ENCODE measurements around the gene ZNF230.

Gene ZNF230

GRCh38 chr19:44002566-44003460 lies at the start of gene ZNF230:
ZNF230 (plus strand) TSS chr19:44002957; CDS start chr19:44007079, 4,122 bp downstream.
- DNase-seq, result peak; percentile 80

GRCh38 chr19:43956827-43957226 lies 45.9 kb upstream of the ZNF230 start:
- DNase-seq, result no peak

- no peak for DNase-seq
These were observed 44.9 kb upstream of the ZNF230 start for GRCh38 chr19:43957891-43958290.

GRCh38 chr19:43960411-43960810 lies 42.3 kb upstream of the ZNF230 start:
- no peak for DNase-seq

- DNase-seq, result no peak
These were observed 36.6 kb upstream of the ZNF230 start for GRCh38 chr19:43966079-43966694.

GRCh38 chr19:43976732-43977131 lies 26.0 kb upstream of the ZNF230 start:
- no peak for DNase-seq

GRCh38 chr19:43983544-43983911 lies 19.2 kb upstream of the ZNF230 start:
- no peak for DNase-seq

- DNase-seq, result peak; percentile 92
These were observed 18.7 kb upstream of the ZNF230 start, which contains the start of gene ZNF155 for GRCh38 chr19:43983912-43984686. ZNF155 (plus strand) TSS chr19:43984188; CDS start chr19:43988544, 4,356 bp downstream.

- DNase-seq, result no peak
These were observed 18.1 kb upstream of the ZNF230 start for GRCh38 chr19:43984687-43985000.

- no peak for DNase-seq
These were observed 5.0 kb upstream of the ZNF230 start for GRCh38 chr19:43997631-43998290.

- DNase-seq, result no peak
These were observed 568 bp upstream of the ZNF230 start for GRCh38 chr19:44002212-44002565.

- DNase-seq, result no peak
These were observed 778 bp downstream of the ZNF230 start for GRCh38 chr19:44003461-44004009.

GRCh38 chr19:44005973-44006372 lies 3.2 kb downstream of the ZNF230 start:
- DNase-seq, result no peak

GRCh38 chr19:44007473-44007872 lies 4.7 kb downstream of the ZNF230 start:
- DNase-seq, result no peak

- DNase-seq, result no peak
These were observed 7.7 kb downstream of the ZNF230 start for GRCh38 chr19:44010468-44010867.

- DNase-seq, result no peak
These were observed 16.7 kb downstream of the ZNF230 start for GRCh38 chr19:44019498-44019897.

- no peak for DNase-seq
These were observed 18.5 kb downstream of the ZNF230 start for GRCh38 chr19:44021221-44021620.

- no peak for DNase-seq
These were observed 22.1 kb downstream of the ZNF230 start for GRCh38 chr19:44024900-44025216.

GRCh38 chr19:44025217-44025936 lies 22.6 kb downstream of the ZNF230 start, which contains the start of gene ZNF222:
ZNF222 (plus strand) TSS chr19:44025379; CDS start chr19:44025437, 58 bp downstream.
- DNase-seq, result peak; percentile 53

GRCh38 chr19:44026622-44027021 lies 23.9 kb downstream of the ZNF230 start:
- DNase-seq, result no peak

- DNase-seq, result no peak
These were observed 29.3 kb downstream of the ZNF230 start for GRCh38 chr19:44032001-44032610.

- DNase-seq, result no peak
These were observed 39.4 kb downstream of the ZNF230 start for GRCh38 chr19:44042147-44042546.

All from SHP77 treated with DMSO at 0.1 percent for 48 hours (cell line).